GM19239 (cell line): ENCODE data around the gene POU2F3.
A peak's percentile ranks its signal among the peaks of the same experiment; 100 is the strongest.

Source experiments
- DNase-seq: peaks from one replicate; pipeline ENCODE4 v3.0.0; 2011; ENCODE audit warnings: low spot score; ENCODE audit not compliant: insufficient read length
- FAIRE-seq: peaks from 2 replicates; lab custom pipeline; 2011; peaks lifted over from hg19 to GRCh38; lab: Jason Lieb, UNC

POU2F3 gene

GRCh38 chr11:120209746-120210625 lies 30.0 kb upstream of the POU2F3 start:
- FAIRE-seq, result no peak
- no peak for DNase-seq

DNA sequence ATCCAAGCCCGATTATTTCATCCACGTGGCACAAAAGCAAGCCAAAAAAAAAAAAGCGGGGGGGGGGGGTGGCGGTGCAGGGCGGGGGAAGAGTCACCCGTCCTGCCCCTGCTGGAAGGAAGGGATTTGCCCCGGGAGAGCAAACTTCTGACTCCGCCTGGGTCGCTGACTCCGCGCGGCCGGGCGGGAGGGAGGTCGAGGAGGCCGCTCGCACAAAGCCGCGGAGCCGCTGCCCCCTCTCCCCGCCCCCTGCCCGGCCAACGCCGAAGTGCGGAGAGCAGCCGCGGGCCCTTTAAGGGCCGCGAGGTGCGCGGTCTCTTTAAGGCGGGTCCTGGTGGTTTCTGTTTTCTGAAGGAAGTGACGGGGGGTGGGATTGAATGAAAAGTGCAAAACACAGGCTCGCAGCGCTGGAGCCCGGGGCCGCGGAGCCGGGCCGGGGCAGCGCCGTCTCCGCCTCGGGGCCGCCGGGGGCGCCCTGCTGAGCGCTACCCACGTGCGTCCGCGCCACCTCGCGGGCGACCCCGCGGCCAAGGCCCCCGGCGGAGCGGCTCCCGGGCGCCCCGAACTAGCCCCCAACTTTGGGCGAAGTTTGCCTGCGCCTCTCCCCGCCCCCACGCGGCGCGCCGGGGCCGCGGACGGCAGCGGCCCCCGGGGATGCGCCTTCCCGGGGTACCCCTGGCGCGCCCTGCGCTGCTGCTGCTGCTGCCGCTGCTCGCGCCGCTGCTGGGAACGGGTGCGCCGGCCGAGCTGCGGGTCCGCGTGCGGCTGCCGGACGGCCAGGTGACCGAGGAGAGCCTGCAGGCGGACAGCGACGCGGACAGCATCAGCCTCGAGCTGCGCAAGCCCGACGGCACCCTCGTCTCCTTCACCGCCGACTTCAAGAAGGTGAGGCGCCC lies 29.1 kb upstream of the POU2F3 start, which contains the start of gene OAF:
Gene OAF (plus strand): TSS at position 407 of the 896 bp plus-strand sequence. CDS start 248 bp downstream, at position 655.
- DNase-seq (peak; percentile 93), FAIRE-seq (peak; percentile 66)

- FAIRE-seq (no peak), DNase-seq (no peak)
Observed at GRCh38 chr11:120211522-120212258, 28.2 kb upstream of the POU2F3 start.

DNA sequence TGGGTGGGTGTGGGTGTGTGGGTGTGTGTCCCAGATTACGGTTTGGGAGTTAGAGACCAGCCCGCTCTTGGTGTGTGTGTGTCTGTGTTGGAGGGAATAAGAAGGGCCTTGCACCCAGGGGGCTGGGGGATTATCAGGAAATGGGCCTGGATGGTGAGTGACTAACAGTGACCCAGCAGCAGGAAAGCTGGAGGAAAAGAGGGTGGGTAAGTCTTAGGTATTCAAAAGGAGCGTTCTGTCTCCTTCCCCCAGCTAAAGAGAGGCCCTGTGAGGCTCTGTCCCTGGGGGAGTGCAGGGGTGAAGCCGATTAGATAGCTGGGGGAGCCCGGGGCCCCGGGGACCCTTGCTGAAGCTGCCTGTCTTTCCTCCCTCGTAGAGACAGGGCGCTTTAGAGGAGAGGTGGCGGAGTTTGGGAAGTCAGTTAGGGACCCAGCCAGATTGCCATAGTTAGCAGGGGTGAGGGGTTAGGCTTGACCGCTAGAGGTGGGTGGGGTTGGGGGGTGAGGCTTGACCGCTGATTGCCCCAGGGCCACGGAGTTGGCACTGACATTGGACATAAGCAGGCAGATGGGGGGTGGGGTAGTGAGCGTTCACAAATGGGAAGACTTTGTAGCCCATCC lies 27.6 kb upstream of the POU2F3 start:
- no peak for DNase-seq
- no peak for FAIRE-seq

GRCh38 chr11:120212926-120213325 lies 27.0 kb upstream of the POU2F3 start:
- DNase-seq (no peak), FAIRE-seq (no peak)

- DNase-seq, result no peak
Observed at GRCh38 chr11:120214581-120214980, 25.4 kb upstream of the POU2F3 start.

DNA sequence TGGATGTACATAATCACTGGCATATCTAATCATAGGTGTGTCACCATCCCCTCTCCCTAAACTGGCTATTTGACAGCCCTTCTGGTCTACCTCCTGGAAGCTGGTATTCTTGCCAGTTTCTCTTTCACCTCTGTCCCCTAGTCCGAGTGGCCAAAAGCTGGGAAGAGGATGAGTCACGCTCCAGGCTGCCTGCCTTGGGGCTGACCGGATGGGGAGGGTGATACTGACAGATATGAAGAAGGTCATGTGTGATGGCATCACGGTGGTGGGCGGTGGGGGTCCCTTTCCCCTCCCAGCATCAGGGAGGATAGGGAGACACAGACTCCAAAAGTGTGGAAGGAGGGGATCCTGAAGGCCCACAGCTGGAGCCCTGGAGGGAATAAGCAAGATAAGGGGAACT lies 24.3 kb upstream of the POU2F3 start:
- FAIRE-seq (no peak), DNase-seq (no peak)

More at GRCh38 chr11:120214581-120214980, 25.4 kb upstream of the POU2F3 start:
- no peak for FAIRE-seq

GRCh38 chr11:120216426-120217102 lies 23.4 kb upstream of the POU2F3 start:
- DNase-seq (no peak), FAIRE-seq (no peak)

GRCh38 chr11:120217526-120217925 lies 22.4 kb upstream of the POU2F3 start:
- no peak for DNase-seq
- FAIRE-seq, result no peak

- no peak for FAIRE-seq
Observed at GRCh38 chr11:120217941-120218694, 21.8 kb upstream of the POU2F3 start.

GRCh38 chr11:120218695-120219033 lies 21.3 kb upstream of the POU2F3 start:
- FAIRE-seq (no peak), DNase-seq (no peak)

More at GRCh38 chr11:120217941-120218694, 21.8 kb upstream of the POU2F3 start:
- DNase-seq, result no peak

GRCh38 chr11:120219232-120219937 lies 20.6 kb upstream of the POU2F3 start:
- DNase-seq (no peak), FAIRE-seq (no peak)

GRCh38 chr11:120219938-120220746 lies 19.8 kb upstream of the POU2F3 start:
- no peak for DNase-seq
- no peak for FAIRE-seq

DNA sequence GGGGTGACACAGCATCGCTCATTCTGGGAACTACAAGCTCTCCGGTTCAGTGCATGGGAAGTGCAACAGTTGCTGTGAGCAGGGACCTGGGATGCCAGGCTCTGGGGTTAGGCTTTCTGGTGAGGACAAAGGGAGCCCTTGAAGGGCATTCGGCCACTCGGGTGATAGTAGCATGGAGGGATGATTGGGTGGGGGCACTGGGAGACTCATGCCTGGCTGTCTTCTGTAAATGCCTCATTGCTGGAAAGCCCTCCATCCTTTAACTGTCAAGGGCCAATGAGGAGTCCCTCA lies 19.2 kb upstream of the POU2F3 start:
- no peak for FAIRE-seq

GRCh38 chr11:120221115-120221752 lies 18.7 kb upstream of the POU2F3 start:
- DNase-seq, result no peak
- FAIRE-seq, result no peak

More for the DNA sequence above, 19.2 kb upstream of the POU2F3 start:
- no peak for DNase-seq

DNA sequence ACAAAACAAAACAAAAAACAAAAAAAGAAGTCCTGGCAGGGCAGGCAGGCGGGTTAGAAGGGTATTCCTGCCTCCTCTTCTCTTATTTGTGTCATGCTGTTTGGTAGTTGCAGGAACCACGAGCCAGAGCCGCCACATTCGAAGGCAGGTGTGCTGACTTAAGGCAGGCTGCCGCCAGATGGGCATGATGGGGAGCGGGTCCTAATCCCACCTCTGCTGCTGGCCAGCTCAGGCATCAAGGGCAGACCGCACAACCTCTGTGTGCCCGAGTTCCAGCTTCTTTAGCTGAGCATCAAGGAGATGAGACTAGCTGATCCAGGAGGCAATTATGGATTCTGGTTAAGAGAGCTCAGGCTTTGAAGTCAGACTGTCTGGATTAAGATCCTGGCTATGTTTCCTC lies 17.0 kb upstream of the POU2F3 start:
- DNase-seq, result no peak
- FAIRE-seq, result no peak

GRCh38 chr11:120223793-120224192 lies 16.1 kb upstream of the POU2F3 start:
- DNase-seq, result no peak
- no peak for FAIRE-seq
